GM19240 (cell line): ENCODE measurements around the gene SPRYD4.
"Not testable (repeated sequence)": the region's sequence is repeated elsewhere in the genome, so short reads cannot be mapped to it uniquely, and the experiment has no call there.

Experiments
- DNase-seq: peaks from one replicate; pipeline ENCODE4 v3.0.0; 2011; ENCODE audit warnings: low spot score; ENCODE audit not compliant: insufficient read length

SPRYD4 gene

GRCh38 chr12:56468216-56469006, at the start of gene SPRYD4:
SPRYD4 (plus strand) TSS chr12:56468578; CDS start chr12:56468592, 14 bp downstream.
- DNase-seq, result peak; percentile 82

GRCh38 chr12:56420411-56420810, 48.0 kb upstream of the SPRYD4 start:
- no peak for DNase-seq

DNA sequence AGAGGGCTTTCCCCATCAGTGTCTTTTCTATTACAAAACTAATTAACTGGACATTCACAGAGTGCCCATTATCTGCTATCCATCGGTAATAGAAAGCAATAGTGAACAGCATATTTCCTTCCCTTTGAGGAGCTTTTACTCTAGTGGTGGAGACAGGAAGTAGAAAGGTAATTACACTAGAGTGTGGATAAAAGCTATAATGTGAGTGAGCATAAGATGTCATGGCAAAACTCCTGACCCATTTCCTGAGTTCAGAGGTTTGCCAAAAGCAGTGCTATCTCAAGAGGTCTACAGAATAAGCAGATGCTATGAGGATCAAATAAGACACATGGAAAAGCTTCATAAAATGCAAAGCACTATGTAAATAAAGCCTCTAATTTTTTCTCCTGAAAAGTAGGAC, 43.2 kb upstream of the SPRYD4 start:
- DNase-seq, result no peak

GRCh38 chr12:56425940-56426438, 42.4 kb upstream of the SPRYD4 start:
- DNase-seq, result no peak

- DNase-seq, result no peak
Observed at GRCh38 chr12:56431288-56431687, 37.1 kb upstream of the SPRYD4 start.

DNA sequence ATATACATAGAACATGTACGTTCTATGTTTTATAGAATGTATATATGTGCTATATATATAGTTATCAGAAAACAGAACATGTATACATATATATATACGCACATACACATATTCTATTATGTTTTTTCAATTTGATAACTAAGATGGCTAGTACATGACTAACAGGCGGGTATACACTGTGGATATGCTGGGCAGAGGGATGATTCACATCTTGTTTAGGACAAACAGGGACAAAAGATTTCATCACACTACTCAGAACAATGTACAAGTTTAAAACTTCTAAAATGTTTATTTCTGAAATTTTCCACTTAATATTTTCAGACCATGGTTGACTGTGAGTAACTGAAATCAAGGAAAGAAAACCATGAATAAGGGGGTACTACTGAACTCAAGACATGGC, 36.5 kb upstream of the SPRYD4 start:
- no peak for DNase-seq

GRCh38 chr12:56434828-56435227, 33.5 kb upstream of the SPRYD4 start:
- DNase-seq, result no peak

DNA sequence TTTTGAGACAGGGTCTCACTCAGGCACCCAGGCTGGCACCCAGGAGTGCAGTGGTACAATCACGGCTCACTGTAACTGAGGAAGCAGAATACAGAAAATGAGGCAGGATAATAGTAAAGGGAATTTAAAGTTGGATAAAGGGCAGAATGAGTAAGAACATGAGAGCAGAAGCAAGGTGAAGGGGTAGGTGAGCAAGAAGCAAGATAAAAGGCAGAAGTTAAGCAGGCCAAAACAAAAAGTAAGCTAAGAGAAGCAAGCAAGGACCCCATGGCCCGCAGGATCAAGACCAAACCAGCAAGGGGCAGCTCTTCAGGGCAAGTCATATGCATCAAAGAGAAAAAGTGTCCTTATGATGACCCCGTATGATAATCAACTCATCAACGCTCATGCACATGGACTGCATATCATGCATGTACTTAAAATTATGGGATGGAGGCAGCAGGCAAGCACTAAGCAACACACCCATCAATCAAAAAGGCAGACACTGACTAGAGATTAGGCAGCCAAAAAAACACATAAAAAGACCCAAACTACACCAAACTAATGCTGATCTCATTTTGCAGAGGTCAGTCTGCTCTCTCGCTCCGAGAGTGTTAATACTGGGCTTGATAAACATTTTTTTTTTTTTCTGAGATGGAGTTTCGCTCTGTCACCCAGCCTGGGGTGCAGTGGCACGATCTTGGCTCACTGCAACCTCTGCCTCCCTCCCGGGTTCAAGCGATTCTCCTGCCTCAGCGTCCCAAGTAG, 30.8 kb upstream of the SPRYD4 start:
- no peak for DNase-seq

DNA sequence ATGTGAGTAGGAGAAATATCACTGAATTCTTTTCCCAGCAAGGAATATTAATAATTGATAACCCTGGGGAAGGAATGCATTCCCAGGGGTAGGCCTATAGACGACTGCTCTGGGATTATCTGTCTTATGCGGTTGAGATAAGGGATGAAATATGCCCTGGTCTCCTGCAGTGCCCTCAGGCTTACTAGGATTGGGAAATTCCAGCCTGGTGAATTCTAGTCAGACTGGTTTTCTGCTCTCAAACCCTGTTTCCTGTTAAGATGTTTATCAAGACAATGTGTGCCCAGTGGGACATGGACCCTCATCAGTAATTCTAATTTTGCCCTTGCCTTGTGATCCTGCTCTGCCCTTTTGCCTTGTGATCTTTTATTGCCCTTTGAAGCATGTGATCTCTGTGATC, 25.2 kb upstream of the SPRYD4 start:
- not testable (repeated sequence) for DNase-seq

DNA sequence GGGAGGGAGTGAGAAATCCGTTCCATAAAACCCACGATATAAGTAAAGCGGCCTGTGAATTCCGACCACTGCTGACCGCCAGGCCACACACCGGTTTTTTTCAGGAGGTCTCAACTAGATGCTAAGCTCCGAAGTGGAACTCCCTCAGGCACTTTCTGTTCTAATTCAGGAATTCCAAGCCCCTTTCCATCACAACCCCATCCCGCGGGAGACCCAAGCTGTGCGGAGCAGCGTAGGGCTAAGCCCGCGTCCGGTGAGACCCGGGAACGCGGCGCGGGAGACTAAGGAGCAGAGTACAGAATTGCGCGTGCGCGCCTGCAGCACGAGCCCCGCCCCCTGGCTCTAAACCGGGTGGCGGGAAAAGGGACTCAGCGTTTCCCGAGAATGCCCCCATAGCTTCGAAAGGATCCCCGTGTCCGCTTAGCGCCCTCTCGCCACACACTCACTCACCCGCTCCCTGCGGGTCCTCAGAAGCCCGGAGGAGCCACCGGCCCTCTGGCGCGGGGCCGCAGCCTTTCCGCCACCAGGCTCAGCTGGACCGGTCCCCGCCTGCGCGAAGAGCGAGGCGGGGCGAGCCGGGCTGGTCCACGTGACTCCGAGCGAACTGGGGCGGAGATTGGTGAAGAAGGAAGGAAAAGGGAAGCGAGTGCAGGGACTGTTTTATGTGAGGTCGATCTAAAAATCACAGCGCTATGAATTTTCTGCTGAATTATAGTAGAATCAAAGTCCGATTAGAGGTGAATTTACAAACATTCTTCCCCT, 19.3 kb upstream of the SPRYD4 start, which contains the start of gene TIMELESS:
TIMELESS (minus strand) TSS at position 567 of the 762 bp plus-strand sequence. CDS start 15,256 bp downstream, outside the sequence.
- DNase-seq, result peak; percentile 96

DNA sequence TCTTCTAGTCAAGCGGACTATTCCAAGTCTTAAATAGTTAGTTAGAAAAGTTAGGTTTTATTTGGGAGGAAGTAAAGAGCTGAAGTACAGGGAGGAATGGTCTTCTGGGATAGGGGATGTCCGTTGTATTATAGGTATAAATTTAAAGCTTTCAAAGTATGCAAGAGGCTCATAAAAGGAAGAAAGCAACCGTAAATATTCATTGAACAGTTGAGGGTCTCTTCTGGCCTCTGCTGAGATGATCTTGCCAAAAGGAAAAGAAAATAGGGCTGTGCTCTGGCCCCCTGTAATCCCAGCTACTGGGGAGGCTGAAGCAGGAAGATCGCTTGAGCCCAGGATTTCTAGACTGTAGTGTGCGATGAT, 18.8 kb upstream of the SPRYD4 start:
- no peak for DNase-seq

DNA sequence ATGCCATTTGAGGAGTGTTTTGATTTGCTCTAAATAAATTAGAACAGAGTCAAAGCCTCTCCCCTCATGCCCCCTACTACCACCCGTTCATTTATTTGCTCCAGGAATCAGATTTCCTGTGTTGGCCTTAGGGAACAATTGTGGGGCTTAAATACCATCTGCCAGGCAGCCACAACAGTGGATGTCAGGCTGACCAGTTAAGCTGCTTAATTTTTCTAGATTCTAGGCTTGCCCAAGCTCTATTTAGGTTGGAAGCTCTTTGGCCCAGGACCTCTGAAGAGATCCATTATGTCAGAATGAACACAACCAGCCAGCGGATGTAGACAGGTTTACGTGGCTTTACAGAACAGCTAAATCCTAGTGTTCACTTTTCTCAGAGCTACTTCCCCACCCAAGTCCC, 18.1 kb upstream of the SPRYD4 start:
- no peak for DNase-seq

DNA sequence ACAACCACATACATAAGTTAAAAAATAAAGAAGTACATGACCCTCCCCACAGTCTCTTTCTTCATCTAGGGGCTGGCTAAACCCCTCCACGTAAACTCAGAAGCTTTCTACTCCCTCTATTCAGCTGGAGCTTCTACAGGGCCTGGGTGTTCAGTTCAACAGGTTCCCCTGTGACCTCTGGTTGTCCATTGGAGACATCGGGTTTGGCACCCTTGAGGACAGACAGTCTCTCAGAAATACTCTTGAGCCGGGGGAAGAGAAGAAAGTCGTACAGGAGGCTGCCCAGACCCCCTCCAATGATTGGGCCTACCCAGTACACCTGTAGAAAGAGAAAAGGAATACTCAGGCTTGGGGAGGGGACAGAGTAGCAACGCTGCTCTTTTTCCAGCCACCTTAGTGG, 17.2 kb upstream of the SPRYD4 start:
- DNase-seq, result no peak

DNA sequence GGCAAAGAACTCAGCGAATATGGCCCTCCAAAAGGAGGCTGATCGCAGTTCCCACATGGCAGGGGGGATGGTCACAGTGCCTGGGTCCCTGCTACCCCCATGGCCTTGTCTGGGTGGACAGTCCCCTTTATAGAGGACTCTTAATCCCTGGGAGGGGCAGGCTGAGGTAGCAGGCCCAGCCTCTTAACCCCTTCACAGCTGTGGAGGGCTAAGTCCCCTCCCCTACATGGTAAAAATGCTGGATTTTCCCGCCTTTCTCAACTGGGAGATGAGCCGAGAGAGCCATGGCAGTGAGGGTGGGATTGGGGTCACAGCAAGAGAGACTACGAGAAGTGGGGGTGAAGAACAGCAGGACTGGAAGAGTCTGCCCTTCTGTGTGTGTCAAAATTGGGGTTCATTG, 13.8 kb upstream of the SPRYD4 start, which contains the start of gene MIP:
MIP (minus strand) TSS at position 101 of the 400 bp plus-strand sequence; CDS start at position 57, 44 bp downstream.
- no peak for DNase-seq

DNA sequence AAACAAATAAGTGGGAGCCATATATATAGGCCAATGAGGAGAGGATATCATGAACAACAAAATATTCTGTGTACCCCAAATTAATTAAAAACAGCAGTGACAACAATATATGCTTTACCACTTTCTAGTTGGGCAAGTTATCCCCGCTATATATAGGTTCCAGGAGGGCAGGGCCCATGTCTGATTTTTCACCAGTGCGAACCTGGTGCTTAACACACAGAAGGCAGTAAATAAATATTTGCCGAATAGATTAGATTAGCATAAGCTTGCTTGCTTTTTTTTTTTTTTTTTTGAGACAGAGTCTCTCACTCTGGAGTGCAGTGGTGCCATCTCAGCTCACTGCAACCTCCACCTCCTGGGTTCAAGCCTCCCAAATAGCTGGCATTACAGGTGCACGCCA, 10.6 kb upstream of the SPRYD4 start:
- DNase-seq, result no peak

GRCh38 chr12:56461235-56462159, 6.9 kb upstream of the SPRYD4 start:
- DNase-seq, result no peak

GRCh38 chr12:56462565-56462964, 5.8 kb upstream of the SPRYD4 start:
- DNase-seq, result no peak

DNA sequence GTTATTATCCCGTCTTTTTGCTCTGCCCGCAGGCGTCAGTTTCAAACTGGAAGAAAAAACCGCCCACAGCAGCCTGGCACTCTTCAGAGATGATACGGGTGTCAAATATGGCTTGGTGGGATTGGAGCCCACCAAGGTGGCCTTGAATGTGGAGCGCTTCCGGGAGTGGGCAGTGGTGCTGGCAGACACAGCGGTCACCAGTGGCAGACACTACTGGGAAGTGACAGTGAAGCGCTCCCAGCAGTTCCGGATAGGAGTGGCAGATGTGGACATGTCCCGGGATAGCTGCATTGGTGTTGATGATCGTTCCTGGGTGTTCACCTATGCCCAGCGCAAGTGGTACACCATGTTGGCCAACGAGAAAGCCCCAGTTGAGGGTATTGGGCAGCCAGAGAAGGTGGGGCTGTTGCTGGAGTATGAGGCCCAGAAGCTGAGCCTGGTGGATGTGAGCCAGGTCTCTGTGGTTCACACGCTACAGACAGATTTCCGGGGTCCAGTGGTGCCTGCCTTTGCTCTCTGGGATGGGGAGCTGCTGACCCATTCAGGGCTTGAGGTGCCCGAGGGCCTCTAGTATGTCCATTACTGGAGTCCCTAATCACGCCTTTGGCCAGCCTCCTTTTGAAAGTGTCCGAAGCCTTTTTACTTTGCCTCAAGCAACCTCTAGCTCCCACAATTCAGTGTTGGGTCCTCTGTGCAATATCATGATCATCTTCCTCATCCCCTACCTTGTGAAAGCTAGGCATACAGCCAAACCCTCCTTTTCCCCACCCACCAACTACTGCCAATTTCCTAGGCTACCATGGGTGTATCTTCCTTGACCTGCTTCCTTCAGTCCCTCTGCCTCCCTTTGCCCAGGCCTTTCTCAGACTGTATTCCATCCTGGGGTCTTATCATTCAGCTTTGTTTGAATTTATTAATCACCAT, 891 bp downstream of the SPRYD4 start:
- DNase-seq, result no peak

- DNase-seq, result no peak
Observed at GRCh38 chr12:56474389-56474788, 6.0 kb downstream of the SPRYD4 start.
